Left renal pelvis (tissue), 4 donors: Measurements from ENCODE around the gene MAGOHB. TPM values are rescaled to one million over a fixed set of nuclear protein-coding genes. Genes with fewer than 3 reads are reported as not detected.

Experiments
- DNase-seq, 4 donors: peaks; one replicate each; pipeline ENCODE4 v3.0.0-alpha.2; 2013; ENCODE audit warnings: low read depth in 4 of 4, low spot score in 3 of 4
- polyA plus RNA-seq, 4 donors: library from polyadenylated mRNA; unstranded; fragments of 120-200 nt; gene quantifications; one replicate each; pipeline ENCODE4 v1.2.1, GENCODE V29; 2013; ENCODE audit not compliant: insufficient read length in 4 of 4

Gene MAGOHB
- polyA plus RNA-seq, 4 donors, result 38.5 to 50.0 (median 41.1) TPM

- no peak for DNase-seq
These were observed 55.6 kb downstream of the MAGOHB start for GRCh38 chr12:10557766-10558165.

- no peak for DNase-seq
These were observed 56.1 kb downstream of the MAGOHB start for GRCh38 chr12:10557329-10557728.

GRCh38 chr12:10554756-10555481 is 58.5 kb downstream of the MAGOHB start:
- no peak for DNase-seq

GRCh38 chr12:10554228-10554755 is 59.1 kb downstream of the MAGOHB start:
- no peak for DNase-seq

Other genes starting within 250 kb of the MAGOHB start
- gene KLRK1, start 223.6 kb downstream of the MAGOHB start, polyA plus RNA-seq, result 1 to 10 TPM in 1 of 4 donors, under 1 TPM in 3; 0.63 to 1.0 (median 0.84) TPM
- gene KLRC4, start 203.9 kb downstream of the MAGOHB start, polyA plus RNA-seq, result not detected
- not detected for gene KLRC3, start 193.0 kb downstream of the MAGOHB start, polyA plus RNA-seq
- gene KLRC2, start 177.6 kb downstream of the MAGOHB start, polyA plus RNA-seq, result under 1 TPM in 1 of 4 donors, not detected in 3; 0.36 TPM
- 1 to 10 TPM in 1 of 4 donors, under 1 TPM in 3; 0.49 to 1.1 (median 0.71) TPM for gene KLRC1, start 160.2 kb downstream of the MAGOHB start, polyA plus RNA-seq
- 1 to 10 TPM in 3 of 4 donors, under 1 TPM in 1; 0.56 to 9.5 (median 4.7) TPM for gene EIF2S3B, start 107.7 kb downstream of the MAGOHB start, polyA plus RNA-seq
- 1 to 10 TPM in 2 of 4 donors, under 1 TPM in 2; 0.10 to 1.7 (median 0.99) TPM for gene STYK1, start 60.4 kb upstream of the MAGOHB start, polyA plus RNA-seq
- gene YBX3, start 109.7 kb upstream of the MAGOHB start, polyA plus RNA-seq, result 100 to 1,000 TPM; 219 to 263 (median 239) TPM
- not detected for gene TAS2R7, start 189.0 kb upstream of the MAGOHB start, polyA plus RNA-seq
- gene TAS2R8, start 193.7 kb upstream of the MAGOHB start, polyA plus RNA-seq, result not detected
- gene TAS2R9, start 196.6 kb upstream of the MAGOHB start, polyA plus RNA-seq, result not detected
- gene TAS2R10, start 212.7 kb upstream of the MAGOHB start, polyA plus RNA-seq, result 1 to 10 TPM; 1.1 to 2.6 (median 2.1) TPM
- gene PRR4, start 235.9 kb upstream of the MAGOHB start, polyA plus RNA-seq, result 1 to 10 TPM; 6.5 to 9.1 (median 7.6) TPM